Uterus (tissue), 4 donors: ENCODE measurements around the gene CHAC1. TPM values are rescaled to one million over a fixed set of nuclear protein-coding genes. Genes with fewer than 3 reads are reported as not detected.
A peak's percentile ranks its signal among the peaks of the same experiment; 100 is the strongest.

Experiments
- DNase-seq, 2 donors: peaks; one replicate each; pipeline ENCODE4 v3.0.0-alpha.2; 2019 to 2020
- H3K27ac ChIP-seq, 2 donors: fragments of 200-600 bp; sonication (generic); 1 replicate in 1 of 2; 2 replicates in 1 of 2; pipeline ENCODE4 v1.5.1; 2016 to 2018
- H3K27me3 ChIP-seq, 2 donors: fragments of 200-600 bp; sonication (generic); one replicate each; pipeline ENCODE4 v1.5.1; 2018 to 2019; ENCODE audit warnings: control low read depth in 1 of 2
- H3K36me3 ChIP-seq, 2 donors: fragments of 200-600 bp; sonication (generic); one replicate each; pipeline ENCODE4 v1.5.1; 2019; ENCODE audit warnings: control low read depth in 1 of 2
- H3K4me1 ChIP-seq, 2 donors: fragments of 200-600 bp; sonication (generic); one replicate each; pipeline ENCODE4 v1.5.1; 2018 to 2019; ENCODE audit warnings: control low read depth in 1 of 2
- H3K4me3 ChIP-seq, 2 donors: fragments of 200-600 bp; sonication (generic); 1 replicate in 1 of 2; 2 replicates in 1 of 2; pipeline ENCODE4 v1.5.1; 2018 to 2019; ENCODE audit warnings: mild to moderate bottlenecking in 1 of 2
- H3K9me3 ChIP-seq, 2 donors: fragments of 200-600 bp; sonication (generic); one replicate each; pipeline ENCODE4 v1.5.1; 2019; ENCODE audit warnings: control low read depth in 1 of 2
- POLR2A ChIP-seq, 2 donors: fragments of 450-650 bp; IDR thresholded peaks; one replicate each; pipeline ENCODE4 v1.6.1; 2016; ENCODE audit warnings: antibody characterized with exemption in 2 of 2, mild to moderate bottlenecking in 1 of 2, moderate library complexity in 1 of 2
- intact Hi-C: fragments of 100-400 bp; cut with DNase I; formaldehyde crosslinking; loops from one replicate; pipeline ENCODE4 v1.15.1; 2023; ENCODE audit warnings: low total_unique reads
- total RNA-seq, 4 donors: library from RNA; depleted of rRNA in 3 of 4; stranded (reverse); fragments of >200 nt in 3 of 4; gene quantifications; one replicate each; pipeline versions ENCODE4 v1.1.0 to v1.2.4, GENCODE V29; 2014 to 2023
- TF ChIP-seq, protein P1 (sequence below), 4 experiments: fragments of 200-600 bp in 2 of 4; fragments of 450-650 bp in 2 of 4; sonication (generic) in 2 of 4; IDR thresholded peaks; one replicate each; pipeline ENCODE4 v1.5.1; 2016 to 2019; ENCODE audit warnings: antibody characterized with exemption in 4 of 4, mild to moderate bottlenecking in 2 of 4, moderate library complexity in 1 of 4
- donor health status: DM: yes; HTN: yes; CAD: no.

CHAC1 gene
- total RNA-seq, 4 donors from 2014 or later: 0.35 to 1.8 (median 1.4) TPM; not detected in 1

DNA sequence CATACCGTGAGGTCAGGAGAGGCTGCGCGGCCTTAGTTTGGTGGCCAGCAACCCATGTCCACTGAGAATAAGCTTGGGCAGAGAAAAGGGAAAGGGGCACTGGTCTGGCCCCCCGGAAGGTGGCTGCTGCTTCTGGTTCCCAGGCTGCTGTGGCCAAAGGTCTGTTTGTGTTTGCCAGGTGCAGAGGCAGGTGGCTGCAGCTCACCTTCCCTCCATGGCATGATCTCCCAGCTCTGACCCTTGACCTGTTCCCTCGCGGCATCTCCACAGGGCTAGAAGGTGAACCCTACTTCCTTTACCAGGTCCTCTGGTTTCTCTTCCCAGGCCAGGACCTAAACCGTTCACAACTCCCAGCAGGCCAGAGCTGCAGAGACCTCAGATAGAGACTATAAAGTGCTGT, 45.2 kb upstream of the CHAC1 start:
- TF ChIP-seq, protein P1, sequence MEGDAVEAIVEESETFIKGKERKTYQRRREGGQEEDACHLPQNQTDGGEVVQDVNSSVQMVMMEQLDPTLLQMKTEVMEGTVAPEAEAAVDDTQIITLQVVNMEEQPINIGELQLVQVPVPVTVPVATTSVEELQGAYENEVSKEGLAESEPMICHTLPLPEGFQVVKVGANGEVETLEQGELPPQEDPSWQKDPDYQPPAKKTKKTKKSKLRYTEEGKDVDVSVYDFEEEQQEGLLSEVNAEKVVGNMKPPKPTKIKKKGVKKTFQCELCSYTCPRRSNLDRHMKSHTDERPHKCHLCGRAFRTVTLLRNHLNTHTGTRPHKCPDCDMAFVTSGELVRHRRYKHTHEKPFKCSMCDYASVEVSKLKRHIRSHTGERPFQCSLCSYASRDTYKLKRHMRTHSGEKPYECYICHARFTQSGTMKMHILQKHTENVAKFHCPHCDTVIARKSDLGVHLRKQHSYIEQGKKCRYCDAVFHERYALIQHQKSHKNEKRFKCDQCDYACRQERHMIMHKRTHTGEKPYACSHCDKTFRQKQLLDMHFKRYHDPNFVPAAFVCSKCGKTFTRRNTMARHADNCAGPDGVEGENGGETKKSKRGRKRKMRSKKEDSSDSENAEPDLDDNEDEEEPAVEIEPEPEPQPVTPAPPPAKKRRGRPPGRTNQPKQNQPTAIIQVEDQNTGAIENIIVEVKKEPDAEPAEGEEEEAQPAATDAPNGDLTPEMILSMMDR (IDR thresholded peaks at IDR 0.05): no peak
- TF ChIP-seq POLR2A (IDR thresholded peaks at IDR 0.05): no peak
- intact Hi-C loops: loop anchor here (10.0 kb wide), 1 partner anchor 117 kb away; no protein-coding TSS in a partner anchor
- peaks cover 0 to 5% of the 10 kb centered on the region in 2 donors for H3K4me1 ChIP-seq
- H3K27ac ChIP-seq: peak overlapping the region in 1 of 2 donors; percentile 79
- DNase-seq: no peak
- no peak overlapping the region for H3K4me3 ChIP-seq
- no peaks in the 10 kb centered on the region for H3K36me3 ChIP-seq
- H3K9me3 ChIP-seq: no peaks in the 10 kb centered on the region
- no peaks in the 10 kb centered on the region for H3K27me3 ChIP-seq

DNA sequence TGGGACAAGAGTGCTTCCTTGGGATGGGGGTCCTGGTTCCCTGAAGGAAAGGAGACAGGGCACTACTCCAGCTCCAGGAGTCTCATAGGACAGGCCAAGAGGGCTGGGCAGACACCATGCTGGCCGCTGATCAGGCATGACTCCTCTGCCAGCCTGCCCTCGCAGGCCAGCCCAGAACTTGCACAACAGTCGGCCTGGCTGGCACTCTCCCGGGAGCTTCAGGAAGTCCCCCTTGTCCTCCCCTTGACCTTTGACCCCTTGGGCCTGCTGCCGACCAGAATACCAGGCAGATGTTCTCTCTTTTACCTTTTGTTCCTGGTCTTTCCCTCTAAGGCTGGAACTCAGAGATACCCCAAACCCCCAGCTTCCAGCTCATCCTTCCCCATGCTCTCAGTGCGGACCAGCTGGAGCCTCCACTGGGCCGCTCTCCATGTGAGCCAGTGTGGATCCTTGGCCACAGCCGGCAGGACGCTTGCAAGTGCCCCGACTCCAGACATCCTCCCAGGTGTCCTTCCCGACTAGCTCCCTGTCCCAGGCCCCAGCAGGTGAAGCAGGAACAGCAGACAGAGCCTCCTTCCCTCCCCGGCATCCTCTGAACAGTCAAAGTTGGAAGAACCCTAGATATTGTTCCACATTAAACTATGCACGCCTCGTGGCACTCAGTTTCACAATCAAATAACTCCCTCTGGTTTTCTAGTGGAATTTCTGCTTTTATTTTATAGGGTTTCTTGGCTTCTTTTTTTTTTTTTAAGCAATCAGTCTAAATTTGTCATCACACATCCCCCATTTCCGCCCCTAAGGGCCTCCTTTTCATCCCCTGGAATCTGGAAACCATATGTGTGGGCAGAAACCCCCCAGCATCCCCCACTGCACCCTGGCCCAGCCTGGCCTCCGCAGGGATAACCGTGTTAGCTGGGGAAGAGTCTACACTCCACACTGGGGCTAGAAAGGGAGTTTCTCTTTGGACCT, 43.3 kb upstream of the CHAC1 start:
- TF ChIP-seq, protein P1 (IDR thresholded peaks at IDR 0.05): no peak
- TF ChIP-seq POLR2A (IDR thresholded peaks at IDR 0.05): no peak
- intact Hi-C loops: loop anchor here (10.0 kb wide), 1 partner anchor 115 kb away; no protein-coding TSS in a partner anchor
- H3K27me3 ChIP-seq: no peaks in the 10 kb centered on the region
- H3K27ac ChIP-seq: no peak overlapping the region
- H3K36me3 ChIP-seq: no peaks in the 10 kb centered on the region
- no peak overlapping the region for H3K4me3 ChIP-seq
- DNase-seq: no peak
- H3K9me3 ChIP-seq: no peaks in the 10 kb centered on the region
- H3K4me1 ChIP-seq: peaks cover 0 to 5% of the 10 kb centered on the region in 2 donors

- Histone ChIP-seq H3K27ac (no peak overlapping the region), H3K36me3 (no peaks in the 10 kb centered on the region), H3K4me3 (no peak overlapping the region), H3K27me3 (no peaks in the 10 kb centered on the region), H3K4me1 (no peaks in the 10 kb centered on the region), H3K9me3 (no peaks in the 10 kb centered on the region)
- no peak for DNase-seq
- TF ChIP-seq, protein P1 (IDR thresholded peaks at IDR 0.05): no peak
- no peak for TF ChIP-seq POLR2A (IDR thresholded peaks at IDR 0.05)
- intact Hi-C loops: no loop called here
Measured at GRCh38 chr15:40911141-40911540, 42.1 kb upstream of the CHAC1 start.

DNA sequence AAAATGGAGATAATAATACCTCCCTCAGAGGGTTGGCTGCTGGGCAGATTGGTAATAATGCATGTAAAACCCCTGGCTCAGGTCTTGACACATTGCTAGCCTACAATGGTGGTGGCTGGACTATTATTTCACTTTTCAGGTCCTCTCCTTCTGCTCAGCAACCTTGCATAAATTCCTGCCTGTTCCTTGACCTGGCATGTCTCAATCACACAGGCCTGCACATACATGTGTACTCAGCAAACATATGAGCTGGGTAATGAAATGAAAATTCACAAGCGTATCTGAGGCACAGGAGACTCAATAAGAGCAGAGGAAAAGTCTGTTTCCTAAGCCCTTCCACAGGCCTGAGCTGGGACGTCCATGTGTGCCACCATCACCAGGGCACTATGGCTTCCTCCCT, 41.6 kb upstream of the CHAC1 start:
- Histone ChIP-seq H3K9me3 (no peaks in the 10 kb centered on the region), H3K36me3 (no peaks in the 10 kb centered on the region), H3K4me1 (no peaks in the 10 kb centered on the region), H3K27me3 (no peaks in the 10 kb centered on the region), H3K4me3 (no peak overlapping the region), H3K27ac (no peak overlapping the region)
- no peak for DNase-seq
- TF ChIP-seq POLR2A (IDR thresholded peaks at IDR 0.05): no peak
- intact Hi-C loops: no loop called here

GRCh38 chr15:40912478-40912877, 40.8 kb upstream of the CHAC1 start:
- TF ChIP-seq, protein P1 (IDR thresholded peaks at IDR 0.05): no peak
- no peak for TF ChIP-seq POLR2A (IDR thresholded peaks at IDR 0.05)
- Histone ChIP-seq H3K4me3 (no peak overlapping the region), H3K9me3 (no peaks in the 10 kb centered on the region), H3K27me3 (no peaks in the 10 kb centered on the region), H3K27ac (no peak overlapping the region), H3K36me3 (no peaks in the 10 kb centered on the region), H3K4me1 (no peaks in the 10 kb centered on the region)
- intact Hi-C loops: no loop called here
- DNase-seq: no peak
